SU-DHL-6 (cell line): Measurements from ENCODE around the gene ENOX1.

Experiments
- H2AFZ ChIP-seq: fragments of 200-600 bp; sonication (generic); 2 replicates; pipeline ENCODE4 v1.6.1; 2014; ENCODE audit warnings: low read depth, mild to moderate bottlenecking, moderate library complexity, mixed read lengths, antibody characterized with exemption, low read length; ENCODE audit not compliant: severe bottlenecking
- H3F3A ChIP-seq: fragments of 200-600 bp; shearing (Covaris generic); 2 replicates; pipeline ENCODE4 v1.6.0; 2016; ENCODE audit warnings: antibody characterized with exemption, mild to moderate bottlenecking; ENCODE audit not compliant: insufficient read depth
- H3K27ac ChIP-seq: fragments of 200-600 bp; sonication (generic); 2 replicates; pipeline ENCODE4 v1.5.1; 2016; ENCODE audit warnings: low read depth, mild to moderate bottlenecking, low read length, moderate library complexity, mixed read lengths
- H3K27me3 ChIP-seq: fragments of 200-600 bp; sonication (generic), shearing (Covaris generic); 2 replicates; pipeline ENCODE4 v1.6.0; 2014; ENCODE audit warnings: mild to moderate bottlenecking, low read length
- H3K36me3 ChIP-seq: fragments of 200-600 bp; sonication (generic); 2 replicates; pipeline ENCODE4 v1.6.1; 2014; ENCODE audit warnings: mild to moderate bottlenecking, low read length, mixed read lengths
- H3K4me2 ChIP-seq: fragments of 300-600, 200-600 bp; shearing (Covaris generic), sonication (generic); 2 replicates; pipeline ENCODE4 v1.6.0; 2014; ENCODE audit warnings: low read length, low read depth, mild to moderate bottlenecking; ENCODE audit not compliant: poor library complexity, severe bottlenecking
- H3K4me3 ChIP-seq: fragments of 200-600 bp; sonication (generic); 2 replicates; pipeline ENCODE4 v1.5.1; 2014; ENCODE audit warnings: antibody characterized with exemption, low read length, mild to moderate bottlenecking, mixed read lengths; ENCODE audit not compliant: insufficient read depth, poor library complexity, severe bottlenecking
- H3K79me2 ChIP-seq: fragments of 200-600 bp; sonication (generic); 2 replicates; pipeline ENCODE4 v1.6.1; 2014; ENCODE audit warnings: mild to moderate bottlenecking, low read length, moderate library complexity; ENCODE audit not compliant: insufficient read depth
- H3K9ac ChIP-seq: fragments of 200-600 bp; sonication (generic); 2 replicates; pipeline ENCODE4 v1.7.0; 2014; ENCODE audit warnings: mild to moderate bottlenecking, low read length
- H3K9me2 ChIP-seq: fragments of 200-600 bp; sonication (generic); replicated peaks from 2 replicates; pipeline ENCODE4 v1.6.1; 2014; ENCODE audit warnings: low read length; ENCODE audit not compliant: insufficient read depth
- H3K9me3 ChIP-seq: fragments of 200-600 bp; sonication (generic); 2 replicates; pipeline ENCODE4 v1.6.1; 2014; ENCODE audit warnings: low read length, mixed read lengths; ENCODE audit not compliant: insufficient read depth
- H4K20me1 ChIP-seq: fragments of 200-600 bp; sonication (generic); 2 replicates; pipeline ENCODE4 v1.6.1; 2014; ENCODE audit warnings: low read depth, mild to moderate bottlenecking, antibody characterized with exemption, low read length, moderate library complexity, mixed read lengths
- CTCF ChIP-seq: fragments of 200-600 bp; sonication (generic); IDR thresholded peaks from one replicate; pipeline ENCODE4 v1.5.1; 2017; ENCODE audit warnings: antibody characterized with exemption, mild to moderate bottlenecking, low read length, moderate library complexity; ENCODE audit not compliant: insufficient read depth, poor library complexity, severe bottlenecking
- EZH2phosphoT487 ChIP-seq: fragments of 200-600 bp; sonication (generic), shearing (Covaris generic); conservative IDR thresholded peaks from 2 replicates; pipeline ENCODE4 v1.6.1; 2018; ENCODE audit warnings: mild to moderate bottlenecking, antibody characterized with exemption, low read length, moderate library complexity, mixed read lengths

Gene ENOX1

GRCh38 chr13:43235028-43235427 is 551.7 kb downstream of the ENOX1 start:
- Histone ChIP-seq H3K4me2 (no peak overlapping the region), H3K9ac (no peak overlapping the region), H3K4me3 (no peak overlapping the region), H3K9me3 (no peaks in the 10 kb centered on the region), H3K27ac (no peak overlapping the region), H4K20me1 (no peaks in the 10 kb centered on the region), H3K9me2 (no peaks in the 10 kb centered on the region), H3K27me3 (no peaks in the 10 kb centered on the region), H2AFZ (no peak overlapping the region), H3F3A (no peaks in the 10 kb centered on the region), H3K79me2 (no peaks in the 10 kb centered on the region), H3K36me3 (no peaks in the 10 kb centered on the region)
- no peak for TF ChIP-seq CTCF

- H3F3A ChIP-seq = no peaks in the 10 kb centered on the region
- TF ChIP-seq CTCF (no peak), EZH2phosphoT487 (no peak)
- no peak overlapping the region for H3K4me2 ChIP-seq
- H3K36me3 ChIP-seq = no peaks in the 10 kb centered on the region
- H4K20me1 ChIP-seq = no peaks in the 10 kb centered on the region
- no peak overlapping the region for H3K4me3 ChIP-seq
- H3K9ac ChIP-seq = no peak overlapping the region
- H3K27ac ChIP-seq = no peak overlapping the region
- H2AFZ ChIP-seq = no peak overlapping the region
- H3K9me3 ChIP-seq = no peaks in the 10 kb centered on the region
- no peaks in the 10 kb centered on the region for H3K9me2 ChIP-seq
- H3K79me2 ChIP-seq = no peaks in the 10 kb centered on the region
- no peaks in the 10 kb centered on the region for H3K27me3 ChIP-seq
These were observed 553.9 kb downstream of the ENOX1 start for GRCh38 chr13:43232873-43233265.

GRCh38 chr13:43232144-43232872 is 554.5 kb downstream of the ENOX1 start:
- H3K27me3 ChIP-seq = no peaks in the 10 kb centered on the region
- no peak overlapping the region for H3K9ac ChIP-seq
- no peaks in the 10 kb centered on the region for H3K9me2 ChIP-seq
- no peak overlapping the region for H3K4me2 ChIP-seq
- H3F3A ChIP-seq = no peaks in the 10 kb centered on the region
- TF ChIP-seq CTCF (no peak), EZH2phosphoT487 (no peak)
- no peaks in the 10 kb centered on the region for H4K20me1 ChIP-seq
- no peak overlapping the region for H3K27ac ChIP-seq
- no peak overlapping the region for H3K4me3 ChIP-seq
- H2AFZ ChIP-seq = no peak overlapping the region
- H3K79me2 ChIP-seq = no peaks in the 10 kb centered on the region
- no peaks in the 10 kb centered on the region for H3K9me3 ChIP-seq
- no peaks in the 10 kb centered on the region for H3K36me3 ChIP-seq
